ENCODE measurements around the gene PRSS8.

- TF ChIP-seq CTCF (conservative IDR thresholded peaks at IDR 0.05 in 1 of 2, IDR thresholded peaks at IDR 0.05 in 1 of 2; ENCODE audit: low read depth in 1 of 2, low read length in 2 of 2) (no peak), EZH2 (IDR thresholded peaks at IDR 0.05; ENCODE audit: low read length, missing control alignments) (no peak)
Observed at GRCh38 chr16:31134091-31134571, 1.4 kb downstream of the PRSS8 start.

Measured in fibroblast of lung (primary cell).